Measurements from ENCODE around the gene FAAP100. TPM values are rescaled to one million over a fixed set of nuclear protein-coding genes. Genes with fewer than 3 reads are reported as not detected.

The FAAP100 gene
- total and polyA plus RNA-seq, 3 experiments from 2014 or later = 19.2 to 55.3 (median 52.5) TPM

GRCh38 chr17:81520021-81520901, 31.9 kb downstream of the FAAP100 start:
- peak overlapping the region; percentile 10 to 85 (median 25) for H3K4me3 Mint-ChIP-seq
- peaks cover 0 to under 1% (median 0%) of the 10 kb centered on the region in 3 donors for H3K36me3 Mint-ChIP-seq
- POLR2A ChIA-PET = no interaction called here
- H3K4me1 Mint-ChIP-seq = peaks cover 21 to 39% (median 26%) of the 10 kb centered on the region in 3 donors
- H3K4me3 ChIP-seq (ENCODE audit: low read length) = no peak overlapping the region
- peaks cover 13% of the 10 kb centered on the region for H3K27me3 ChIP-seq (ENCODE audit: insufficient read depth, low read length, poor library complexity, severe bottlenecking)
- peak overlapping the region in 4 of 8 donors; percentile 5 to 82 (median 68) for H3K27ac Mint-ChIP-seq
- CTCF ChIA-PET = interaction anchor here (1.9 to 3.5 kb wide), 4 partner anchors 10 to 81 kb away, joined by 7 to 29 read pairs (median 14); partner anchors contain the start of gene FAAP100
- peak overlapping the region; percentile 24 for H3K27ac ChIP-seq (ENCODE audit: low read depth, low read length)
- H3K9me3 Mint-ChIP-seq = no peaks in the 10 kb centered on the region
- no peaks in the 10 kb centered on the region for H3K36me3 ChIP-seq (ENCODE audit: insufficient read depth, low read length)
- peaks cover 0 to 4% of the 10 kb centered on the region in 2 donors for H3K27me3 Mint-ChIP-seq
- DNase-seq = no peak
- peaks cover 36% of the 10 kb centered on the region for H3K4me1 ChIP-seq (ENCODE audit: insufficient read depth, low read length)
- no peaks in the 10 kb centered on the region for H3K9me3 ChIP-seq (ENCODE audit: low read length)

DNA sequence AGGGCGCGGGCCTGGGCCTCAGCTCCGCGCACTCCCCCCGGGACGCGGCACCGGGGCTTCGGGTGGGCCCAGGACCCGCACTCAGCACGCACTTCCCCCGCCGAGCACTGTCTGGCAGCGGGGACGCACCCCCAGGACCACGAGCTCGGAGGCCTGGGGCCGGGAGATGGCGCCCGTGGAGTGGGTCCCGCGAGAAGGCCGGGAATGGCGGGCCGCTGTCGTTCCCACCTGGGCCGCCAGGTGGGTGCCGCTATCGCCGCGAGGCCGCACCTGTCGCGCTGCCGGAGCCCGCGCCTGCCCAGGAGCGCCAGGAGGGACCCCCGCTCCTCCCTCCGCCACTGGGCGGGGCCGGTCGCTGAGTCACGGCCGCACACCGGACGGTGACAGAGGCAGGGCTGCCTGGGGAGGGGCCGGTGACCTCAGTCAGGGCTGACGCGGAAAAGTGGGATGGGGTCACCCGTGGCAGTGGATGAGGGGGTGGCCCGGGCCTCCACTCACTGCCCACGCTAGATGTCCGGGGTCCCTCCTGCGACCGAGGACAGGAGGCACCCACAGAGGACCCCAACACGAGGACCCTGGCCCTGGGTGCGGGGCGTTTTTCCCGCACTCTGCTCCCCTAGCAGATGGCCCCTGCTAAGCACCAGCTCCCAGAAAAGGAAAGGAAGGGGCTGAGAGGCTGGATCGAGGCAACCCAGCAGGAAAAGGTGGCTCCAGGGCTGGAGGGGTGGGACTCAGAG, 32.7 kb downstream of the FAAP100 start:
- POLR2A ChIA-PET = interaction anchor here (0.6 to 1.3 kb wide), 3 partner anchors 9 to 32 kb away, joined by 3 to 4 read pairs (median 3); no protein-coding TSS in a partner anchor
- Mint-ChIP-seq H3K27me3 (peaks cover 0 to 2% of the 10 kb centered on the region in 2 donors), H3K4me1 (peaks cover 21 to 41% (median 28%) of the 10 kb centered on the region in 3 donors), H3K9me3 (no peaks in the 10 kb centered on the region), H3K4me3 (peak overlapping the region in 5 of 7 donors; percentile 15 to 85 (median 29)), H3K36me3 (peaks cover 0 to 1% (median 0%) of the 10 kb centered on the region in 3 donors), H3K27ac (no peak overlapping the region)
- H3K4me3 ChIP-seq (ENCODE audit: low read length) = peak overlapping the region; percentile 50
- H3K36me3 ChIP-seq (ENCODE audit: insufficient read depth, low read length) = no peaks in the 10 kb centered on the region
- peaks cover 37% of the 10 kb centered on the region for H3K4me1 ChIP-seq (ENCODE audit: insufficient read depth, low read length)
- peak overlapping the region; percentile 24 for H3K27ac ChIP-seq (ENCODE audit: low read depth, low read length)
- CTCF ChIA-PET = interaction anchor here (0.7 to 3.5 kb wide), 10 partner anchors 10 to 227 kb away, joined by 3 to 29 read pairs (median 4); partner anchors contain the start of gene FAAP100
- no peaks in the 10 kb centered on the region for H3K9me3 ChIP-seq (ENCODE audit: low read length)
- peaks cover 10% of the 10 kb centered on the region for H3K27me3 ChIP-seq (ENCODE audit: insufficient read depth, low read length, poor library complexity, severe bottlenecking)
- DNase-seq = peak; percentile 63 to 81 (median 72)

DNA sequence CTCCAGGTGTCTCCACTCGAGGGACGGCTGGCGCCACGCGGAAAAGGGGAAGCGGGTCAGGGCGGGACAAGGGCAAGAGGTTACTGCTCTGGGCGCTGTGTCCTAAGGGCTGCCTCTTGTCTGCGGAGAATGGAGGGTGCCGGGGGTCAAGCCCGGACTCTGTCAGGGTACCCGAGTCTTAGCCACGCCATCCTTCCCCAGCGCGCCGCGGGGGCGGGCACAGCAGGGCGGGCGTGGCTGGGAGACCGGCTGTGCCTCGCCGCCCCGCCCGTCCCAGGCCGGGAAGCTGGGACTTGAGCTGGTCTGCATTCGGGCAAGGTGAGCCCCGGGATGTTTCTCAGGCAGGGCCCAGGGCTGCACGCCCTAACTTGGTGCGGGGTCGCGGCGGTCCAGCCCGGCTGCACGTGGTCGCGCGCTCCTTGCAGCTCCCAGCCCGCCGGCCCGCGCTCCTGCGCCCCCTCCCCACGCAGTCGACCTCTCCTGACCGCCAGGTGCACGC, 33.3 kb downstream of the FAAP100 start:
- Mint-ChIP-seq H3K4me3 (peak overlapping the region in 5 of 7 donors; percentile 4 to 69 (median 59)), H3K9me3 (no peaks in the 10 kb centered on the region), H3K27ac (no peak overlapping the region), H3K27me3 (peaks cover 0 to 2% of the 10 kb centered on the region in 2 donors), H3K36me3 (peaks cover 0 to 1% (median 0%) of the 10 kb centered on the region in 3 donors), H3K4me1 (peaks cover 21 to 41% (median 28%) of the 10 kb centered on the region in 3 donors)
- no peaks in the 10 kb centered on the region for H3K36me3 ChIP-seq (ENCODE audit: insufficient read depth, low read length)
- ChIA-PET CTCF (interaction anchor here (0.7 to 3.5 kb wide), 10 partner anchors 11 to 227 kb away, joined by 3 to 29 read pairs (median 4); partner anchors contain the start of gene FAAP100), POLR2A (interaction anchor here (0.6 to 1.3 kb wide), 3 partner anchors 9 to 33 kb away, joined by 3 to 4 read pairs (median 3); no protein-coding TSS in a partner anchor)
- H3K4me3 ChIP-seq (ENCODE audit: low read length) = peak overlapping the region; percentile 50
- no peak for DNase-seq
- H3K9me3 ChIP-seq (ENCODE audit: low read length) = no peaks in the 10 kb centered on the region
- H3K27me3 ChIP-seq (ENCODE audit: insufficient read depth, low read length, poor library complexity, severe bottlenecking) = peaks cover 4% of the 10 kb centered on the region
- peaks cover 37% of the 10 kb centered on the region for H3K4me1 ChIP-seq (ENCODE audit: insufficient read depth, low read length)
- H3K27ac ChIP-seq (ENCODE audit: low read depth, low read length) = no peak overlapping the region

DNA sequence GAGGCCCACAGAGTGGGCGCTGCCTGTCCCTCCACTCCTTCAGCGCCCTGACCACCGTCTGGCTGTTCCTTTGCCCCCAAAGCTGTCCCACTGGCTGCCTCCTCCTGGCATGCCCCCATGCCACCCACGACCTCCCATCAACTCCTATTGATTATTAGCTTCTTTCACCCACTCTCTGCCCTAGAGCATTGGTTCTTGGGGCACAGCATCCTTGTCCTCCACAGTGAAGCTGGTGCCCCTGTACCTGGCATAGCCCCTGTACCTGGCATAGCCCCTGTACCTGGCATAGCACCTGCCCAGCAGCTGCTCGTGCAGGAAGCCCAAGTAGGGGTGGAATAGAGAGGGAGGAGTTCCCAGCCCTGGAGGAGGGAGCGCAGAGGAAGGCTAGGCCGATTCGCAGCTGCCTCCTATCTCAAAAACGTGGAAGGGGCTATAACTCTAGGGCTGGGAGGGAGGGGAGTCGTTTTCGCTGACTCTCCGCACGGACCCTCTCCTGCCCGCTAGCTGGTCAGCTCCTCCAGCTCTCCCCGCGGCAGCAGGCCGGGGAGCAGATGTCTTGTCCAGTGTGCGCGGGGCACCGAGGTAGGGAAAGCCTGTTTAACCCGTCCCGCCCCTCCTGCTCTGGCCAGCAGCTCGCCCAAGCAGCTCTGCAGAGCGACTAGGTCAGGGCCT, 33.9 kb downstream of the FAAP100 start:
- DNase-seq = no peak
- H3K36me3 ChIP-seq (ENCODE audit: insufficient read depth, low read length) = no peaks in the 10 kb centered on the region
- H3K4me3 ChIP-seq (ENCODE audit: low read length) = no peak overlapping the region
- H3K4me1 Mint-ChIP-seq = peaks cover 21 to 47% (median 28%) of the 10 kb centered on the region in 3 donors
- peak overlapping the region in 5 of 8 donors; percentile 78 to 88 (median 82) for H3K27ac Mint-ChIP-seq
- no peaks in the 10 kb centered on the region for H3K9me3 Mint-ChIP-seq
- peak overlapping the region; percentile 53 to 79 (median 68) for H3K4me3 Mint-ChIP-seq
- ChIA-PET CTCF (interaction anchor here (1.1 to 3.5 kb wide), 8 partner anchors 12 to 107 kb away, joined by 3 to 29 read pairs (median 6); partner anchors contain the start of gene FAAP100), POLR2A (interaction anchor here (0.6 to 1.3 kb wide), 2 partner anchors 8 to 33 kb away, joined by 3 to 4 read pairs; no protein-coding TSS in a partner anchor)
- H3K27me3 ChIP-seq (ENCODE audit: insufficient read depth, low read length, poor library complexity, severe bottlenecking) = no peaks in the 10 kb centered on the region
- H3K27me3 Mint-ChIP-seq = peaks cover 0 to under 1% of the 10 kb centered on the region in 2 donors
- no peaks in the 10 kb centered on the region for H3K9me3 ChIP-seq (ENCODE audit: low read length)
- no peak overlapping the region for H3K27ac ChIP-seq (ENCODE audit: low read depth, low read length)
- H3K4me1 ChIP-seq (ENCODE audit: insufficient read depth, low read length) = peaks cover 37% of the 10 kb centered on the region
- H3K36me3 Mint-ChIP-seq = peaks cover 0 to 1% (median 0%) of the 10 kb centered on the region in 3 donors

- Histone ChIP-seq H3K36me3 (ENCODE audit: insufficient read depth, low read length) (no peaks in the 10 kb centered on the region), H3K4me3 (ENCODE audit: low read length) (no peak overlapping the region), H3K27me3 (ENCODE audit: insufficient read depth, low read length, poor library complexity, severe bottlenecking) (no peaks in the 10 kb centered on the region), H3K4me1 (ENCODE audit: insufficient read depth, low read length) (peaks cover 37% of the 10 kb centered on the region), H3K27ac (ENCODE audit: low read depth, low read length) (no peak overlapping the region), H3K9me3 (ENCODE audit: low read length) (no peaks in the 10 kb centered on the region)
- Mint-ChIP-seq H3K4me1 (peaks cover 21 to 47% (median 28%) of the 10 kb centered on the region in 3 donors), H3K9me3 (no peaks in the 10 kb centered on the region), H3K27ac (peak overlapping the region in 4 of 8 donors; percentile 78 to 88 (median 84)), H3K36me3 (peaks cover 0 to 1% (median 0%) of the 10 kb centered on the region in 3 donors), H3K4me3 (peak overlapping the region; percentile 36 to 79 (median 68)), H3K27me3 (no peaks in the 10 kb centered on the region)
- CTCF ChIA-PET = interaction anchor here (1.1 to 3.5 kb wide), 4 partner anchors 33 to 108 kb away, joined by 3 to 29 read pairs (median 10); partner anchors contain the start of gene FAAP100
- no peak for DNase-seq
- POLR2A ChIA-PET = interaction anchor here (0.6 kb wide), 1 partner anchor 33 kb away, joined by 3 read pairs; no protein-coding TSS in a partner anchor
Measured at GRCh38 chr17:81517339-81518112, 34.6 kb downstream of the FAAP100 start.

DNA sequence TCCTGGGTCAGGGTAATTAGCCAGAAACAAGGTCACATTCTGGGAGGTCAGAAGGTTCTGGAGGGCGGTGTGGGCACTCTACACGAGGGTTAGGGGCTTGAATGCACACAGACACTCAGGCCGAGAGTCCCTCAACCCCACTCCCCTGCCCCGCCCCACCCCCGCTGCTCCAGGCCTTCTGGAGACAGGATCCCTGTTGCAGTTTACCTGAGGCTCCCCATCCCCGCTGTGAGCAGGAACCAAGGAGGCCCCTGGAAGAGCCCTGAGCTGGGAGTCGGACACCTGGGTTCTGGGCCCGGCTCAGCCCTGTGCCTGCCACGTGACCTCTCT, 35.2 kb downstream of the FAAP100 start:
- no peak for DNase-seq
- Mint-ChIP-seq H3K27me3 (peaks cover 0 to 2% of the 10 kb centered on the region in 2 donors), H3K9me3 (no peaks in the 10 kb centered on the region), H3K36me3 (peaks cover 0 to 5% (median under 1%) of the 10 kb centered on the region in 3 donors), H3K4me3 (peak overlapping the region in 3 of 7 donors; percentile 3 to 97 (median 86)), H3K4me1 (peaks cover 21 to 49% (median 28%) of the 10 kb centered on the region in 3 donors), H3K27ac (peak overlapping the region in 4 of 8 donors; percentile 15 to 89 (median 58))
- Histone ChIP-seq H3K27me3 (ENCODE audit: insufficient read depth, low read length, poor library complexity, severe bottlenecking) (no peaks in the 10 kb centered on the region), H3K27ac (ENCODE audit: low read depth, low read length) (no peak overlapping the region), H3K4me1 (ENCODE audit: insufficient read depth, low read length) (peaks cover 37% of the 10 kb centered on the region), H3K4me3 (ENCODE audit: low read length) (no peak overlapping the region), H3K36me3 (ENCODE audit: insufficient read depth, low read length) (no peaks in the 10 kb centered on the region), H3K9me3 (ENCODE audit: low read length) (no peaks in the 10 kb centered on the region)
- ChIA-PET CTCF (interaction anchor here (1.6 kb wide), 1 partner anchor 108 kb away, joined by 3 read pairs; no protein-coding TSS in a partner anchor), POLR2A (interaction anchor here (0.6 kb wide), 1 partner anchor 32 kb away, joined by 3 read pairs; no protein-coding TSS in a partner anchor)

Data from CD8-positive, alpha-beta memory T cell (primary cell).